Measurements from ENCODE around the gene ZNF385B.
A peak's percentile ranks its signal among the peaks of the same experiment; 100 is the strongest.

The ZNF385B gene

GRCh38 chr2:179749210-179749609 is 112.2 kb downstream of the ZNF385B start:
- Mint-ChIP-seq H3K27me3 (no peaks in the 10 kb centered on the region), H3K9me3 (no peaks in the 10 kb centered on the region), H3K36me3 (ENCODE audit: insufficient read depth) (no peaks in the 10 kb centered on the region), H3K27ac (ENCODE audit: low read depth) (no peak overlapping the region), H3K4me1 (no peaks in the 10 kb centered on the region), H3K4me3 (no peak overlapping the region)
- no peak for DNase-seq (ENCODE audit: low spot score in 2 of 2)
- ATAC-seq (replicated peaks; ENCODE audit: extremely low read depth, poor library complexity, severe bottlenecking): no peak

- Mint-ChIP-seq H3K36me3 (ENCODE audit: insufficient read depth) (no peaks in the 10 kb centered on the region), H3K27ac (ENCODE audit: low read depth) (no peak overlapping the region), H3K4me3 (no peak overlapping the region), H3K4me1 (no peaks in the 10 kb centered on the region), H3K27me3 (no peaks in the 10 kb centered on the region), H3K9me3 (no peaks in the 10 kb centered on the region)
- DNase-seq (ENCODE audit: low spot score in 2 of 2): no peak
- ATAC-seq (replicated peaks; ENCODE audit: extremely low read depth, poor library complexity, severe bottlenecking): no peak
Measured at GRCh38 chr2:179746981-179747380, 114.4 kb downstream of the ZNF385B start.

GRCh38 chr2:179745635-179746256 is 115.7 kb downstream of the ZNF385B start:
- ATAC-seq (replicated peaks; ENCODE audit: extremely low read depth, poor library complexity, severe bottlenecking): no peak
- DNase-seq (ENCODE audit: low spot score in 2 of 2): no peak
- Mint-ChIP-seq H3K27me3 (no peaks in the 10 kb centered on the region), H3K36me3 (ENCODE audit: insufficient read depth) (no peaks in the 10 kb centered on the region), H3K27ac (ENCODE audit: low read depth) (no peak overlapping the region), H3K4me3 (no peak overlapping the region), H3K4me1 (no peaks in the 10 kb centered on the region), H3K9me3 (no peaks in the 10 kb centered on the region)

GRCh38 chr2:179744401-179744800 is 117.0 kb downstream of the ZNF385B start:
- Mint-ChIP-seq H3K4me3 (no peak overlapping the region), H3K36me3 (ENCODE audit: insufficient read depth) (no peaks in the 10 kb centered on the region), H3K27me3 (no peaks in the 10 kb centered on the region), H3K4me1 (no peaks in the 10 kb centered on the region), H3K9me3 (no peaks in the 10 kb centered on the region), H3K27ac (ENCODE audit: low read depth) (no peak overlapping the region)
- DNase-seq (ENCODE audit: low spot score in 2 of 2): no peak
- ATAC-seq (replicated peaks; ENCODE audit: extremely low read depth, poor library complexity, severe bottlenecking): no peak

- no peaks in the 10 kb centered on the region for H3K4me1 Mint-ChIP-seq
- no peaks in the 10 kb centered on the region for H3K36me3 Mint-ChIP-seq (ENCODE audit: insufficient read depth)
- ATAC-seq (replicated peaks; ENCODE audit: extremely low read depth, poor library complexity, severe bottlenecking) (no peak), DNase-seq (ENCODE audit: low spot score in 2 of 2) (no peak)
- no peak overlapping the region for H3K27ac Mint-ChIP-seq (ENCODE audit: low read depth)
- H3K27me3 Mint-ChIP-seq: no peaks in the 10 kb centered on the region
- no peak overlapping the region for H3K4me3 Mint-ChIP-seq
- H3K9me3 Mint-ChIP-seq: no peaks in the 10 kb centered on the region
Measured at GRCh38 chr2:179741317-179741716, 120.1 kb downstream of the ZNF385B start.

- Mint-ChIP-seq H3K27ac (ENCODE audit: low read depth) (no peak overlapping the region), H3K36me3 (ENCODE audit: insufficient read depth) (peaks cover 2% of the 10 kb centered on the region), H3K4me1 (no peaks in the 10 kb centered on the region), H3K27me3 (no peaks in the 10 kb centered on the region), H3K9me3 (no peaks in the 10 kb centered on the region), H3K4me3 (no peak overlapping the region)
- DNase-seq (ENCODE audit: low spot score in 2 of 2) (no peak), ATAC-seq (replicated peaks; ENCODE audit: extremely low read depth, poor library complexity, severe bottlenecking) (no peak)
Measured at GRCh38 chr2:179729966-179730365, 131.4 kb downstream of the ZNF385B start.

- H3K27ac Mint-ChIP-seq (ENCODE audit: low read depth): no peak overlapping the region
- H3K4me1 Mint-ChIP-seq: no peaks in the 10 kb centered on the region
- DNase-seq (ENCODE audit: low spot score in 2 of 2) (no peak), ATAC-seq (replicated peaks; ENCODE audit: extremely low read depth, poor library complexity, severe bottlenecking) (no peak)
- H3K4me3 Mint-ChIP-seq: no peak overlapping the region
- no peaks in the 10 kb centered on the region for H3K36me3 Mint-ChIP-seq (ENCODE audit: insufficient read depth)
- H3K27me3 Mint-ChIP-seq: no peaks in the 10 kb centered on the region
- H3K9me3 Mint-ChIP-seq: no peaks in the 10 kb centered on the region
Measured at GRCh38 chr2:179726461-179727180, 134.8 kb downstream of the ZNF385B start.

GRCh38 chr2:179724403-179724802 is 137.0 kb downstream of the ZNF385B start:
- no peaks in the 10 kb centered on the region for H3K9me3 Mint-ChIP-seq
- H3K27me3 Mint-ChIP-seq: no peaks in the 10 kb centered on the region
- no peak for DNase-seq (ENCODE audit: low spot score in 2 of 2)
- no peak for ATAC-seq (replicated peaks; ENCODE audit: extremely low read depth, poor library complexity, severe bottlenecking)
- H3K4me3 Mint-ChIP-seq: no peak overlapping the region
- no peaks in the 10 kb centered on the region for H3K36me3 Mint-ChIP-seq (ENCODE audit: insufficient read depth)
- no peaks in the 10 kb centered on the region for H3K4me1 Mint-ChIP-seq
- no peak overlapping the region for H3K27ac Mint-ChIP-seq (ENCODE audit: low read depth)

GRCh38 chr2:179720173-179720772 is 141.1 kb downstream of the ZNF385B start:
- Mint-ChIP-seq H3K27ac (ENCODE audit: low read depth) (peak overlapping the region; percentile 85), H3K9me3 (no peaks in the 10 kb centered on the region), H3K36me3 (ENCODE audit: insufficient read depth) (no peaks in the 10 kb centered on the region), H3K27me3 (no peaks in the 10 kb centered on the region), H3K4me3 (no peak overlapping the region), H3K4me1 (no peaks in the 10 kb centered on the region)
- DNase-seq (ENCODE audit: low spot score in 2 of 2) (no peak), ATAC-seq (replicated peaks; ENCODE audit: extremely low read depth, poor library complexity, severe bottlenecking) (no peak)

GRCh38 chr2:179715871-179716270 is 145.5 kb downstream of the ZNF385B start:
- no peaks in the 10 kb centered on the region for H3K4me1 Mint-ChIP-seq
- no peaks in the 10 kb centered on the region for H3K9me3 Mint-ChIP-seq
- no peak overlapping the region for H3K4me3 Mint-ChIP-seq
- ATAC-seq (replicated peaks; ENCODE audit: extremely low read depth, poor library complexity, severe bottlenecking) (no peak), DNase-seq (ENCODE audit: low spot score in 2 of 2) (no peak)
- H3K36me3 Mint-ChIP-seq (ENCODE audit: insufficient read depth): no peaks in the 10 kb centered on the region
- no peaks in the 10 kb centered on the region for H3K27me3 Mint-ChIP-seq
- H3K27ac Mint-ChIP-seq (ENCODE audit: low read depth): no peak overlapping the region

- H3K9me3 Mint-ChIP-seq: peaks cover 4% of the 10 kb centered on the region
- ATAC-seq (replicated peaks; ENCODE audit: extremely low read depth, poor library complexity, severe bottlenecking): no peak
- H3K4me1 Mint-ChIP-seq: no peaks in the 10 kb centered on the region
- no peaks in the 10 kb centered on the region for H3K27me3 Mint-ChIP-seq
- H3K36me3 Mint-ChIP-seq (ENCODE audit: insufficient read depth): no peaks in the 10 kb centered on the region
- H3K4me3 Mint-ChIP-seq: no peak overlapping the region
- no peak for DNase-seq (ENCODE audit: low spot score in 2 of 2)
- no peak overlapping the region for H3K27ac Mint-ChIP-seq (ENCODE audit: low read depth)
Measured at GRCh38 chr2:179715196-179715595, 146.2 kb downstream of the ZNF385B start.

- no peaks in the 10 kb centered on the region for H3K27me3 Mint-ChIP-seq
- no peak overlapping the region for H3K27ac Mint-ChIP-seq (ENCODE audit: low read depth)
- no peak overlapping the region for H3K4me3 Mint-ChIP-seq
- no peak for ATAC-seq (replicated peaks; ENCODE audit: extremely low read depth, poor library complexity, severe bottlenecking)
- DNase-seq (ENCODE audit: low spot score in 2 of 2): no peak
- no peaks in the 10 kb centered on the region for H3K36me3 Mint-ChIP-seq (ENCODE audit: insufficient read depth)
- H3K4me1 Mint-ChIP-seq: no peaks in the 10 kb centered on the region
- peaks cover 10% of the 10 kb centered on the region for H3K9me3 Mint-ChIP-seq
Measured at GRCh38 chr2:179712825-179713224, 148.6 kb downstream of the ZNF385B start.

- no peaks in the 10 kb centered on the region for H3K4me1 Mint-ChIP-seq
- no peaks in the 10 kb centered on the region for H3K36me3 Mint-ChIP-seq (ENCODE audit: insufficient read depth)
- no peaks in the 10 kb centered on the region for H3K27me3 Mint-ChIP-seq
- ATAC-seq (replicated peaks; ENCODE audit: extremely low read depth, poor library complexity, severe bottlenecking) (no peak), DNase-seq (ENCODE audit: low spot score in 2 of 2) (no peak)
- peaks cover 10% of the 10 kb centered on the region for H3K9me3 Mint-ChIP-seq
- no peak overlapping the region for H3K27ac Mint-ChIP-seq (ENCODE audit: low read depth)
- no peak overlapping the region for H3K4me3 Mint-ChIP-seq
Measured at GRCh38 chr2:179711375-179711774, 150.0 kb downstream of the ZNF385B start.

Measured in central memory CD8-positive, alpha-beta T cell (primary cell).